DMS153 (cell line): ENCODE data around the gene IFI27.
"Not testable (repeated sequence)": the region's sequence is repeated elsewhere in the genome, so short reads cannot be mapped to it uniquely, and the experiment has no call there.

Source experiments
- DNase-seq: peaks from one replicate; lab custom pipeline; 2025; lab: John Stamatoyannopoulos, UW

Gene IFI27

DNA sequence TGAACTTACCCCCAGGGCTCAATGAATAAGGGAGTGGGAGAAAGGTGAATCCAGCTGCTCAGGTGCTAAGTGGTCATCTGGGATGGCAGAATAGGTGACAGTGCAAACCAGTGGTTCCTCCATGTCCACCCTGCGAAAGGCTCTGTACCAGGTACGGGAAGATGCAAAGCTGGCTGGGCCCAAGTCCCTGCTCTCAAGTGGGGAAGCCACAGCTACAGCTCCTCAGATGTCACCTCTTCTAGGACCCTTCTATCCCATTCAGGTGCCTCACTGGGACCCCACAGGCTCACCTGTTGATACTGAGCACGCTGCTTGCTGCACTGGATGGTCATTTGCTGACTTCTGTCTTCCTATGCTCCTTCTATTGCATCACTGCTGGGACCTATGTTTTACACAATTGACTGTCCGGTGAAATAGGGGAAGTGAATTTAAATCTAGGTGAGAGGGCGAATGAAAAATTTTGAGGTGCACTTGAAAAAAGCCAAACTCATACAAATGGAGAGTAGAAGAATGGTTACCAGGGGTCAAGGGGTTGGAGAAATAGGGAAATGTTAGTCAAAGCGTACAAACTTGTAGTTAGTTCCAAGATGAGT lies 43.3 kb downstream of the IFI27 start:
- no peak for DNase-seq

DNA sequence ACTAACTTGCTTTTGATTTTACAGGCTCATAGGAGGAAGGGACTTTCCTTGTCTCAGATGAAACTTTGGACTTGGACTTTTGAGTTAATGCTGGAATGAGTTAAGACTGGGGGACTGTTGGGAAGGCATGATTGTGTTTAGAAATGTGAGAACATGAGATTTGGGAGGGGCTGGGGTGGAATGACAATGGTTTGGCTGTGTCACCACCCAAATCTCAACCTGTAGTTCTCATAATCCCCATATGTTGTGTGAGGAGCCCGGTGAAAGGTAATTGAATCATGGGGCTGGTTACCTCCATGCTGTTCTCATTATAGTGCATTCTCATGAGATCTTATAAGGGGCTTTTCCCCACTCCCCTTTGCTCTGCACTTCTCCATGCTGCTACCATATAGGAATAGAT lies 45.6 kb downstream of the IFI27 start:
- DNase-seq: not testable (repeated sequence)

DNA sequence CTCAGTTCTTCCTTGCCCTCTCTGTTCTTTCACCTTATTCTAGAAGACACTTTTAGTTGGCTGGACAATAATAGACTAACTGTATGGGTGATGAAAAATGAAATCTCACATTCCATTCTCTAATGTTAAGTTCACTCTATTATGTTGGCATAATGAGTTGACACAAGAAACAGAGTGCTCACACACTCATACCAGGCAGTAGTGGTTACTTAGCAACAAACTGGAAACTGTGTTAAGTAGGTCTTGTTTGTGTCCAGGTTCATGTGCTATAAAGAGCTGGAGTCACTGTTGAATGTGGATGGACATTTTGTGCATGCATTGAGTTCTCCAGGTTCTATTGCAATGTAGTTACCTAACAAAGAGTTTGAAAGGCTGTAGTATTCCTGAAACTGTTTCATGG lies 46.7 kb downstream of the IFI27 start:
- peak; percentile 83 for DNase-seq

DNA sequence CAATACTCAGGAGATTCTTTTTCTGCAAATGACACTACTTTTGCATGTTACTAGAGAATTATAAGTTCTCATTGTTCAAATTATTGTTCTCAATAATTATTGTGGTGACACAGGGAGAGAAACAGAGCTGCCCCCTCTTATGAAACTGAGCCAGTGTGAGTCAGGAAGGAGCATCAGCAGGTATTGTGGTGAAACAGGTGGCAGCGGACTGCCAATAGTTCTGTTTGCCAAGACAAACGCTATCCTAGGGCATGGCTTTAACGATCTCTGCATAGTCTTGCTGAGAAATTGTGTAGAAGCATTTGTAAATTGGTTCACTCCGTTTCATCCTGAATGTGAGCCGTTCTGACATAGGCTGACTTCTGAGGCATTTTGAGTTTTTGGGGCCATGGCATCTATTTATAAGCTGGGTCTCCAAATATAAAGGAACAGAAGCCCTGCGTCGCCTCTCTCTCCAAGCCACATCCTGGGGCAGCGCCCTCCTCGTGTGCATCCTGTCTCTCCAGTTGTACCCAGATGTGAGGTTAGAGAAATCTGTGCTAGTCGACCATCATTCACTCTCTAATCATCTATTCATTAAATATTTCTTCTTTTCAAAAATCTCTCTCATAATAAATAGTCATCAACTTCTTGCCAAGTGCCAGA lies 47.8 kb downstream of the IFI27 start:
- no peak for DNase-seq

DNA sequence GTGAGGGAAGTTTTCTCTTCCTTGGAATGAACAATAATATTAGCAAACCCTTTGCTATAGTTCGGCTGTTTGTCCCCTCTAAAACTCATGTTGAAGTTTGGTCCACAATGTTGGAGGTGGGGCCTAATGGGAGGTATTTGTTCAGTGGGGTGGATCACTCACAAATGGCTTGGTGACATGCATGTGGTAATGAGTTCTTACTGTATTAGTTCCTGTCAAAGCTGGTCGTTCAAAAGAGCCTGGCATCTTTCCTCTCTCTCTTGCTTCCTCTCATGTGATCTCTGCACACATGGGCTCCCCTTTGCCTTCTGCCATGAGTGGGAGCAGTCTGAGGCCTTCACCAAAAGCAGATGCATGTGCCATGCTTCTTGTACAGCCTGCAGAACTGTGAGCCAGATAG lies 50.5 kb downstream of the IFI27 start:
- DNase-seq: no peak

DNA sequence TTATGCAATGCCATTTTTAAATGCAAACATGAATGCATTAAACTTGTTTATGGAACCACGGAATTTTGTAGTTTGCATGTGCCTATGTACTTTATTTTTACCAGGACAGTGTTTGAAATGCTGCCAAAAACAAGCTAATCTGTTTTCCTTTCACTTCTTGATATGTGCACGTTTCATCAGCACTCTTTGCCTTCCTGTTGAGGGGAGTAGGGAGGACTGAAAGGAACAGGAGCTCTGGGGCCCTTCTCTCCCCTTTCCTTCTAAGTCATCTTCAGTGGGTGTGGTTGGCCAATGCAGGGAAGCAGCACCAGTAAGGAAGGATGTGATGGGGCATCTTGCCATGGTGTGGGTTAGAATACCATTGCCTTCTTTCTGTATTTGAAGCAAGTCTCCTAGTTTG lies 51.4 kb downstream of the IFI27 start:
- no peak for DNase-seq

DNA sequence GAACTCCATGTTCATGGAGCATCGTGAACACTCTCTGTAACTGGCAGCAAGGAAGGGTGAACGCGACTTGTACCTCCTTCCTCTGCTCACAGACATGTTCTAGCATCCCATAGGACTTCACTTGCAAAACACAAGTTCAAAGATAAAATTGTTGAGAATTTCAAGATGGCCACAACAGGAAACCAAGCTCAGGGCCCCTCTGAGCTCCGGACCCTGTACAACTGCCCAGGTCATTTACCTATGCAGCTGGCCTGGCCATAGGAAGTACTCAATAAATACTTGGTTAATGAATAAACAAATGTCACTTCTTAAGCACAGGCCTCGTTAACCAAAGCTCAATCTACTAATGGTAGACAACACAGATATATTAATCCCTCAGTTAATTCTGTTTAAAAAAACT lies 51.9 kb downstream of the IFI27 start:
- DNase-seq: no peak

DNA sequence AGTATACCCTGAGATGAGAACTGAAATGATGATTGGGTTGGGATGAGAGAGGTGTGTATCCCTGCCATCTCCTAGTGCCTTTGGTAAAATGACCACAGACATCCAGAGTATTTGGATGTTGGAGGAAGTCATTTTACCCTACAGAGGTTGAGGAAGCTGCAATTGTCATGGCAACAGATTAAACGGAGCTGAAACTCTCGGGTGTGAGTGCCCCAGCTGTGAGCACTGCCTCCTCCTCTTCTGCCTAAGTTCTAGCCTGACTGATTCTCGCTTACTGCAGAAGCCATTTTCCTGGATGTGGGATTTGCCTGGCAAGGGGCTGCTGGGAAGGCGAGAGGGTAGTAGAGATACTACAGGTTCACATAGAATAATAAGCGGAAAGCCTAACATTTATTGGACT lies 53.3 kb downstream of the IFI27 start:
- no peak for DNase-seq

DNA sequence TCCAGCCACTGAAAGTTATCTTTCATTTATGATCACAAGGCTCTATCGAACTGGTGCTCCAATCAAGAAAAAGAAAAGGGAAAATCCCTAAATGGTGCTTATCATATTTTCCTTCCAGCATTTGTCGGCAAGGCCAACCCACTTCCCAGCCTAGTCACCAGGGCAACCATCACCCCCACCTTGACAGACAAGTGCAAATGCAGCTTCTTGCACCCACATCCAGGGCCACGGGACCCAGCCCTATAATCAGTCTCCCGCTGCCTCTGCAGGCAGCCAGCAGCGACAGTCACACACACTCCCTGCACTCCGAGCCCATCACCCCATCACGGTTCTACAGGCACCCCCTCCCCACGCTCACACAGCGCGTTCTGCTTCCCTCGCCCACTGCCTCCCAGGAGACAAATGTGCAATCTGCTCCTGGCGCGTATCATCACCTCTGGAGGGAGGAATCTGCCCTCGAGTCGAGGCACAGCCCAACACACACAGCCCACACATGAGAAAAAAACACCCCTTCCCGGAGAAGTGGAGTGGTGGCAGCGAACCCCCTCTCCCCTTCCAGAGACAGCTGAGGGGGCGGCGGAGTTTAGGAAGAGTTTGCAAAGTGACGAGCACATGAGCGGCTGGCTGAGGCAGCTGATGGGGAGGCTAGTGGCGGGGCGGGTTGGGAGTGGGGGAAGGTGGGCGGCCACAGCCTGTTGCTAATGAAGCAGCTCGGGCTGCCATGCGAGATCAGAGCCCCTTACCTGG lies 54.3 kb downstream of the IFI27 start:
- DNase-seq: no peak

DNA sequence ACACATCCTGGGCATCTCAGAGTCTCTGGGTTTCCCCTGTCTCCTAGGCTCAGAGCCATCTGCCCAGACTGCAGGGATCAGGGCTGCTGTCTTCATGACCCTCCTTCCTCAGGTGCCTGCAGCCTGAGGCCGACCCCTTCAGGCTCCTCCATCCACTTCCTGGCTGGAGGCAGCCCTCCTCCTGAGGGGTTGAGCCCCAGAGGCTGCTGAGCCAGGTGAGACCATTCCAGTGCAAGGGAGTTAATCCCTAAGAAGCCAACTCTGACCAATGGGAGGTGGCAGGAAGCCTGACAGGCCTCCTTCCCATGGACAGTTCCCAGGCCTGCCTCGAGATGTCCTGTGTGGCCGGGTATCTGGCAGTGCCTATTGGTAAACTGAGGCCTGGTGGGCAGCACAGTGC lies 55.2 kb downstream of the IFI27 start:
- no peak for DNase-seq
